GM18526 (cell line): ENCODE measurements around the gene TPM2.

Experiments used
- POLR2A ChIP-seq: IDR thresholded peaks from 3 replicates; pipeline ENCODE4 v1.6.1; 2011; ENCODE audit not compliant: insufficient read length; ENCODE audit errors: extremely low read depth

TPM2 gene

DNA sequence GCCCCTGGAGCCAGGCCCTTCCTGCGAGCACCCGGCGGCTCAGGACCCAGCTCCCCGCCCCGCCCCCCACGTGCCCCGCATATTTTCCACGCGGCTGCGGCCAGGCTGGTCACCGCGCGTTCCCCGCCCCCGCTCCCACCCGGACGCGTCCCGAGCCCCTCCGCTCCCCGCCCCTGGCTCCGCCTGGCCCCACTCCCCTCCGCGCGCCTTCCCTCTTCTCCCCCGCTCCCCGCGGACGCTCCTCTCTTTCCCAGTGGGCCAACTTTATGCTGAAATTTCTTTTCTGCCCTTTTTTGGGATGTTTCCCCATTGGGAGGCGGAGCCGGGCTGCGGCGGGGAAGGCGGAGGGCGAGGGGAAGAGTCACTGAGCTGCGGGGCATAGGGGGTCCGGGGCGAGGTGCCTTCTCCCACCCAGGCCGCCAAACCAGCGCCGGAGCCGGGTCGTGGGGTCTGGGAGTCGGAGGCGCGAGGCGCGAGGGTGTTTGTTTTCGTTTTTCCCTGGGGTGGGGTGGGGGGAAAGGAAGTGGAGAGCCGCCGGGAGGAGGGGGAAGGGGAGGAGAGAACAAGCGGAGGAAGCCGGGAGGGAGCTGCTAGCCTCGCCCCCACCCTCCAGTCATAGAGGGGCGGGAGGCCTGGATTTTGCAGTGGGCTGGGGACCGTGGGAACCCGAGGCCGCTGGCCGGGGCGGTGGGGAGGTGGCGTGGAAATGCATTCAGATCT lies 1.0 kb upstream of the TPM2 start:
- TF ChIP-seq POLR2A, result no peak

DNA sequence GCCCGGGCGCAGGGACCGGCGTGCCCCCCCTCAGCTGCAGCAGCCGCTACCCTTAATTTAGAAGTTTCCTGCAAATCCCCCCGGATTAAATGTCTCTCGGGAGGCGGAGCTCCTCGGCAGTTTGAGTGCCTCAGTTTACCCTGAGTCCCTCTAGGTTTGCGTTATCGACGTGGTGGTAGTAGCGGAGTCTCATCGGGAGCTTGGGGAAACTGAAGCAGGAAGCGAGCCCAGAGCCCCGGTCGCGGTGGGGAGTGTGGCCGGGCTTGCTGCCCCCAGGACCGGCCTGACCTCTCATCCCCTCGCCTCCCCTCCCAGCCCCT lies 529 bp upstream of the TPM2 start:
- TF ChIP-seq POLR2A, result no peak

DNA sequence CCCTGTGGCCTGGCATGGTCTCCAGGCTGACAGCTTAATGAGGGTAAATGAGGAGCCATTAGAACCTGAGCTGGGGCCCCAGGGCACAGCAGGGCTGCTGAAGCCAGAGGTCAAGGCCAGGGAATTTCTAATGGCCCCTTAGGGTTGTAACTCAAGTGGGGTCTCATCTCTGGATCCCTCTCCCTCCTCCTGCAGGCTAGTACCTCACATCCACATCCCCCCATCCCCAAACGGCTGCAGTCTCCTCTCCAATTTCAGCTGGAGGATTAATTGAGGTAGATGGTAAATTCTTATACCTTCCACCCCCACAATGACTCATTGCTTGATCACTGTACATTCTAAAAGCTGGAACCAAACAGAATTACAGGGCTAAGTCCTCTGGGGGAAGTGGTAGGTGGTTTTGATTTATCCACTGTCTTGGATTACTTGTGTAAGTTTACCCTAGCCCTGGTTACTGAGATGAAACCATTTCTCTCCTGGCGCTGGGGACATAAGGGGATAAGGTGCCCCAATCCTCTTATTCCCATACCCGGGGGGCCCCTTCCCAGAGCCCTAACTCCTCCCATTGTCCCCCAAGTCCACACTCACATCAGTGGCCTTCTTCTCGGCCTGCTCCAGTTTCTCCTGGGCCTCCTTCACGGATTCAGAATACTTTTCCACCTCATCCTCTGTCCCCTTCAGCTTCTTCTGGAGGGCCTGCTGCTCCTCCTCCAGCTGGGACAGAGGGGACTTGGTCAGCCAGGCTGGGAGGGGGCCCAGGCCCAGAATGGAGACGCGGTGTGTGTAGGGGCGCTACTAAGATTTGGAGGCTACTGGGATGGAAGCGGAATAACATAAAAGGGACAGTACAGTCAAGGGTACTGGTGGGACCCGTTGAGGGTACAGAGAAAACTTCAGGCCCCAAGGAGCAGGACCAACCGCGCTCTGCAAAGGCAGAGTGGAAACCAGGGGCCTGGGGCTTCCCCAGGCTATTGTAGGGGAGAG lies 875 bp downstream of the TPM2 start:
- no peak for TF ChIP-seq POLR2A

DNA sequence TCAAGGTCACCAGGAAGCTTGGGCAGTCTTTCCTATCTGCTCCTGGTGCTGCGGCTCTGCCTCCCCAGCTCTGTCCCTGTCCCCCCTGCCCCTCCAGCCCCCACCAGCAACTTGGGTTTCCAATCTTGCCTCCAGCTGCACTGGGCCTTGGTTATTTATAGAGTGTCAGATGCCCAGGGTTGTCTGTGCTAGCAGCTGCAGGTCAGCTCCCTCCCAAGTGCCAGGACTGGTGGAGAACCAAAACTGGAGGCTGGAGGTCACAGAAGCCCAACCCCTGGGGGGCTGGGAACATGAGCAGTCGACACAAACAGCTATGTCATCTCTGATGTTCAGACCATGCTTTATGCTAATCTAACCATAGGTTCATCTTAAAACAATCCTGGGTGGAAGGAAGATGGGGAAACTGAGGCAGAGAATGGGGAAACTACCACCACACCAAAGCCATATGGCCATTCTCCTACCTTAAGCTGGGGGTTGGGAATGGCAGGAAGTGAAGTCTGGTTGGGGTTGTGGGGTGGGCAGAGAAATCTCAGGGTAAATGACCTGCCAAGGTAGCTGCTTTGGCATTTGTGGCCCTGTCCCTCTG lies 1.7 kb downstream of the TPM2 start:
- no peak for TF ChIP-seq POLR2A

DNA sequence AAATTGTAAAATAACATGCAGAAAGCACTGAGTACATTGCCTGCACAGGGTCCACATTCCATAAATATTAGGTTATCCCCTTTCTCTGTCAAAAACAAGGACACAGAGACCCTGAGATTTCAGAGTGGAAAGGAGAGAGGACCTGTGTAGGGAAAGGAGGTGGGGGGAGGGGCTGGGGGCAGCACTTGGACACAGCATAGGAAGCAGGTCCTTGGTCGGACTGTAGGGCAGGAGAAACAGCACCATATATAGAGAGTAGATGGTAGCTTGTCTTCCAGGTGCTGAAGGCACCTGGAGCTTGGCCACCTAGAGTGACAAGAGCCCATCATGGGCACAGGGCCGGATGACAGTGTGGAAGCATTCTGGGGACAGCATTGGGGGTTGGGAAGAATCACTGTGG lies 2.4 kb downstream of the TPM2 start:
- TF ChIP-seq POLR2A, result no peak

DNA sequence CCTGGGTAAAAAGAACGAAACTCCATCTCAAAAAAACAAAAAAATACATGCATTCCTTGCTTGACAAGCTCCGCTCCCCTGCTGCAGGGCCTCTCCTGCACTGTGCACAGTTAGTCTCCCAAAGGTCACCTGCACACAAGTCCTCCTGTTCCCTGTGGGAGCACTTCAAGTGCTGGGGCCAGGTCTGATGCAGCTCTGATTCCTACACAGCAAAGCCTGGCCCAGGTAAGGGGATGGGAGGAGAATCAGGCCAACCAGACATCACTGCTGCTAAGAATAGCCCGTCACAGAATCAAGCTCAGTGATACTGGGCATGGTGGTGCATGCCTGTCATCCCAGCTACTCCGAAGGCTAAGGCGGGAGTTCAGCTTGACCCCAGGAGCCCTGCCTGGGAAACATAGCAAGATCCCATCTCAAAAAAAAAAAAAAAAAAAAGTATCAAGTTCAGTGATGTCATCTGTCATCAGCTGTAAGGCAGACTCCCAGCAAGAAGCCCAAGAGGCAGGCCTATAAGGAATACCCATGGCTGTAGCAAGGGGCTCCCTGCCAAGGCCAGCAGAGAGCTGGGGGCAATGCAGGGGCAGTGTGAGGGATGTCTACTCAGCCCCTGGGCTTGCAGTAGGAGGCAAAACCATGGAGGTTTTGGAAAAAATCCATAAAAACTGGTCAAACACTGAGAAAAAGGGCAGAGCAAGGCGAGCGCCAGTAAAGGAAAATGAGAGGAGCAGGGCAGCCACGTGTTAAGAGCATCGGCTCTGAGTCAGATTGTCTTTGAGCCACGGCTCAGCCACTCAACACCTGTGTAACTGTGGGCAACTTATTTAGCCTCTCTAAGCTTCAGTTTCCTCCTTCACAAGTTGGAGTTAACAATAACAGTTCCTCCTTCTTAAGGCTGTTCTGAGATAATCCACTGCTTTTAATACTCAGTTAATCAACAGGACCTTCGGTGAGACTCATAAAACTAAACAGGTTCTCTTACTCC lies 3.2 kb downstream of the TPM2 start:
- TF ChIP-seq POLR2A, result no peak

DNA sequence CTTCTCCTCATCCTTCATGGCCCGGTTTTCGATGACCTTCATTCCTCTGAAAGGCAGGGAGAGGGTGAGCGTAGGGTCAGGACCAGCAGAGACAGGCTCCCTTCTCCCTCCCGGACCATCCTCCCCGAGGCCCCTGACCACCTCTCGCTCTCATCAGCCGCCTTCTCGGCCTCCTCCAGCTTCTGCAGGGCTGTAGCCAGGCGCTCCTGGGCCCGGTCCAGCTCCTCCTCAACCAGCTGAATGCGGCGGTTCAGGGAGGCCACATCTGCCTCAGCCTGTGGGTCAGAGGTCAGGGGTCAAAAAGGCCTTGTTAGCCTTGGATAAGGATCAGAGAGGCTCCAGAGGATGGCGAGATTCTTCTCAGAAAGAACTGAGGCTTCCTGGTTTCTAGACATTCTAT lies 4.2 kb downstream of the TPM2 start:
- TF ChIP-seq POLR2A, result no peak

DNA sequence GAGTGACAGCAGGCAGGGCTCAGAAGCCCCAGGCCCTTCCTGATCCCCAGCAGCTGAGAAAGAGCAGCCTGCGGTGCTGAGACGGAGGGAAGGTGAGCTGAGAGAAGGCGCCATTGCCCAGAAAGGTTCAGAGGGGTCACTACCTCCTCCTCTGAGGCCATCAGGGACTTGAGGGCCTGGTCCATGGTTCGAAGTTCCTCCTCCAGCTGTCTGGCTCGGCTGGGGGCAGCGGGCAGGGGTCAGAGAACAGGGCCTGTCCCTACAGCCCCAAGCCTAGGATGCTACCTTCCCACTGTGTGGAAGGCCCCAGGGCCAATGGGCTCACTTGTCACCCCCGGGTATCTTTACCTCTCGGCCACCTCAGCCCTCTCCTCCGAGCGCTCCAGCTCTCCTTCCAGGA lies 4.8 kb downstream of the TPM2 start:
- TF ChIP-seq POLR2A, result no peak

DNA sequence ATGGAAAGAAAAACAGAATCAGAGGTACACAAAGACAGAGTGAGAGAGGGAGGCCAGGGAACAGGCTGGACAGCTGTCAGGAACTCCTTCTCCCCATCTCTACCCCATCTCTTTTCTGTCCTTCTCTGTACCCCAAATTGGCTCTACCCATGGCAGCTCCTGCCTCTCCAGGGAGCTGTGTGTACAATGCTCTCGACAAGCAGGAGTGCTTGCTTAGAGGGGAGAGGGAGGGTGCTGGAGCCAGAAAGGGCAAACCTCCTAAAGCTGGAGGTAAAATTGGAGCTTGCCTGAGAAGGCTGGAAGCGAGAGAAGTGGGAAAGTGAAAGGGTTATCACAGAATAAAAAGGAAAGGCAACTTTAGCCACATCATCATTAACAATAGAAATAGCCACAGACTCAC lies 6.4 kb downstream of the TPM2 start:
- TF ChIP-seq POLR2A, result no peak

DNA sequence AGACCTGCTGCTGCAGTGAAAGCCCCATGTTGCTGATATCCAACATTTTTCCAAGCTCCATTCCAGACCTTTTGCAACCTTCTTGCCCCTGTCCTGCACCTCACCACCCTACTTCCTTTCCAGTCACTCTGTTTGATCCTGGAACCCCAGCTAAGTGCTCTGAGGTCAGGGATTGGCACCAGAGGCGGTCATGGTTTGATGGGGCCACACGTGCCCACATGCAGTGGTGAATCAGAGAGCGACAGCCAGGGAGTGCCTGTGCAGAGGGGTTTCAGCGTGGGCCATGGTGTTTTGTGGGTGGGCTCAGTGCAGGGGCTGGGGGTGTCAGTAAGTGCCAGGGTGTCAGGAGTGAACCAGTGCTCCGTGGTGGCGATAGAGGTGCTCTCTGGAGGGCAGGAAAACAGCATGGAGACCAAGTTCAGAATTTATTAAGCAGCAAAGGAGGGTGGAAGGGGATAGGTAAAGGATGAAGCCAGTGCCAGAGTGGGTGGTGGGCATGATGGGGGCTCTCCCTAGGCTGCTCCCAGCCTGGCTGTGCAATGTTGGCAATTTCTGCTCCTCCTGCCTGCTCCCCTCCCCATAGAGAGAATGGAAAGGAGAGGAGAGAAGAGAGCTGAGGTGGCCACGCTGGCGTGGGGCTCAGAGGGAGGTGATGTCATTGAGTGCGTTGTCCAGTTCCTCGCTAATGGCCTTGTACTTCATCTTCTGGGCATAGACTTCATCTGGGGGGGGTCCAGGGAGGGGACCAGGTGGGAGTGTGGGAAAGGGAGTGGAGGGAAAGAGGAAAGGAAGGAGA lies 7.0 kb downstream of the TPM2 start:
- no peak for TF ChIP-seq POLR2A

DNA sequence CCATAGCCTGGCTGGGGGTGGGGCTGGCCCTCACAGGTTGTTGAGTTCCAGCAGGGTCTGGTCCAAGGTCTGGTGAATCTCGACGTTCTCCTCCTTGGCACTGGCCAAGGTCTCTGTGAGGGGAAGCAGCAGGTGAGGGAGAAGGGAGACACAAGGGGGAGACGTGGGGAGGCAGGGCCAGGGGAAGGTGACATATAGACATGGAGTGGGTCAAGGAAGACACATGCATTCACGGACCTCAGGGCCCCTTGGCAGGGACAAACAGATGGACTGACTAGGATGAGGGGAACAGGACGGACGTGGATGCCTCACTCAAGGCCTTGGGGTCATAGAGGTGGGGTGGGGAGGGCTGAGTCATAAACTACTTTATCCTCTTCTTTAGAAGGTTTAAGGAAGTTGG lies 7.7 kb downstream of the TPM2 start:
- TF ChIP-seq POLR2A, result no peak

DNA sequence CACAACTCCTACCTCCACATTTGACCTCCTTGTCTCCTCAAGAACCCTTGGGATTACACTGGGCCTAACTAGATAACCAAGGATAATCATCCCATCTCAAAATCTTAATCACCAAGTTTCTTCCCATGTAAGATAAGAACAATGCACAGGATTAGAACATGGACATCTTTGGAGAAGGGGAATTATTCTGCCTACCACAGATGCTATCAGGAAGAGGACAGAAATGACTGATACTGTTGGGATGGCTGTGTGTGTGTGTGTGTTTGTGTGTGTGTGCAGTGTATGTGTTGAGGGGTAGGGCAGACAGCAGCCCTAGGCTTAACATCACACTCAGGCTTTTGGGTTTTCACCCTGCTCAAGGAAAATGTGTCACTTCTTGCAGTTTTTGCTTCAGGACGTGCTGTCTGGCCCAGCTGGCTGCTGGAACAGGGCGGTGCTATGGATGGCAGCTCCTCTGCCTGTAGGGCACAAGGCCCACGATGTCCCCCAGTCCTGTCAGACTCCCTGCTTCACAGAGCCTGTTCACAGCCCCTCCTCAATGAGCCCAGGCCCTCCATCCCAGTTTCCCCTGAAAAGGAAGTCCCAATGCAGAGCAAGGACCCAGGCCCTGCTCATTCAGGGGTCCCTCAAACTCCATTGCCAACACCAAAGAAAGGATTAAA lies 8.3 kb downstream of the TPM2 start:
- TF ChIP-seq POLR2A, result no peak

DNA sequence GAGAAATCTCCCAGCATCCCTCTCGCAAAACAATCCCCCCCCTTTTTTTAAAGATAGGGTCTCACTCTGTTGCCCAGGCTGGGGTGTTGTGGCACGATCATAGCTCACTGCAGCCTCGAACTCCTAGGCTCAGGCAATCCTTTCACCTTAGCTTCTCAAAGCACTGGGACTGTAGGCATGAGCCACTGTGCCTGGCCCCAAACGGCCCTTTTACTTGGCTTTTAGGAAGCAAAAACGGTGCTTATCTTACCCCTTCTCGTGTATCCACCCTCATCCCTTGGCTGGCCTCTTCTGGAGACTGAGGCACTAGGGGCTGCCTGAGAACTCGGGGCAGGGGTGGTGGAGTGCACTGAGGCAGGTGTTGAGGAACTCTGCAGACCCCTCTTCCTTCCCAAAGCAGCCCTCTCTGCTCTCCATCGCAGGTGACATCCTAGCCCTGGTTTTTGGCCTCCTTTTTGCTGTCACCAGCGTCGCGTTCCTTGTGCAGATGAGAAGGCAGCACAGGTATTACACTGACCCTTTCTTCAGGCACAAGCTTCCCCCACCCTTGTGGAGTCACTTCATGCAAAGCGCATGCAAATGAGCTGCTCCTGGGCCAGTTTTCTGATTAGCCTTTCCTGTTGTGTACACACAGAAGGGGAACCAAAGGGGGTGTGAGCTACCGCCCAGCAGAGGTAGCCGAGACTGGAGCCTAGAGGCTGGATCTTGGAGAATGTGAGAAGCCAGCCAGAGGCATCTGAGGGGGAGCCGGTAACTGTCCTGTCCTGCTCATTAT lies 9.2 kb downstream of the TPM2 start:
- no peak for TF ChIP-seq POLR2A
